ENCODE results near the gene B9D2. TPM values are rescaled to one million over a fixed set of nuclear protein-coding genes. Genes with fewer than 3 reads are reported as not detected.

The B9D2 gene
- total and polyA plus RNA-seq, 2 experiments from 2014 or later, result 2.7 to 7.4 TPM

DNA sequence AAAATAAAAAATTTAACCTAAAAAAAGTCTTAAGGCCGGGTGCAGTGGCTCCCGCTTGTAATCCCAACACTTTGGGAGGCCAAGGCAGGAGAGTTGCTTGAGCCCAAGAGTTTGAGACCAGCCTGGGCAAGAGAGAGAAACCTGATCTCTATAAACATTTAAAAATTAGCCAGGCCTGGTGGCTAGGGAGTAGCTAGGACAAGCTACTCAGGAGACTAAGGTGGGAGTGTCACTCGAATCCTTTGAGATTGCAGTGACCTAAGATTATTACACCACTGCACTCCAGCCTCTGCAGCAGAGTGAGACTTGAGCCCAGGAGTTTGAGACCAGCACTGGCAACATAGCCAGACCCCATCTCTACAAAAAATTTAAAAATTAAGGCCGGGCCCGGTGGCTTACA lies 52.9 kb downstream of the B9D2 start (continued):
- TF ChIP-seq, protein P1, sequence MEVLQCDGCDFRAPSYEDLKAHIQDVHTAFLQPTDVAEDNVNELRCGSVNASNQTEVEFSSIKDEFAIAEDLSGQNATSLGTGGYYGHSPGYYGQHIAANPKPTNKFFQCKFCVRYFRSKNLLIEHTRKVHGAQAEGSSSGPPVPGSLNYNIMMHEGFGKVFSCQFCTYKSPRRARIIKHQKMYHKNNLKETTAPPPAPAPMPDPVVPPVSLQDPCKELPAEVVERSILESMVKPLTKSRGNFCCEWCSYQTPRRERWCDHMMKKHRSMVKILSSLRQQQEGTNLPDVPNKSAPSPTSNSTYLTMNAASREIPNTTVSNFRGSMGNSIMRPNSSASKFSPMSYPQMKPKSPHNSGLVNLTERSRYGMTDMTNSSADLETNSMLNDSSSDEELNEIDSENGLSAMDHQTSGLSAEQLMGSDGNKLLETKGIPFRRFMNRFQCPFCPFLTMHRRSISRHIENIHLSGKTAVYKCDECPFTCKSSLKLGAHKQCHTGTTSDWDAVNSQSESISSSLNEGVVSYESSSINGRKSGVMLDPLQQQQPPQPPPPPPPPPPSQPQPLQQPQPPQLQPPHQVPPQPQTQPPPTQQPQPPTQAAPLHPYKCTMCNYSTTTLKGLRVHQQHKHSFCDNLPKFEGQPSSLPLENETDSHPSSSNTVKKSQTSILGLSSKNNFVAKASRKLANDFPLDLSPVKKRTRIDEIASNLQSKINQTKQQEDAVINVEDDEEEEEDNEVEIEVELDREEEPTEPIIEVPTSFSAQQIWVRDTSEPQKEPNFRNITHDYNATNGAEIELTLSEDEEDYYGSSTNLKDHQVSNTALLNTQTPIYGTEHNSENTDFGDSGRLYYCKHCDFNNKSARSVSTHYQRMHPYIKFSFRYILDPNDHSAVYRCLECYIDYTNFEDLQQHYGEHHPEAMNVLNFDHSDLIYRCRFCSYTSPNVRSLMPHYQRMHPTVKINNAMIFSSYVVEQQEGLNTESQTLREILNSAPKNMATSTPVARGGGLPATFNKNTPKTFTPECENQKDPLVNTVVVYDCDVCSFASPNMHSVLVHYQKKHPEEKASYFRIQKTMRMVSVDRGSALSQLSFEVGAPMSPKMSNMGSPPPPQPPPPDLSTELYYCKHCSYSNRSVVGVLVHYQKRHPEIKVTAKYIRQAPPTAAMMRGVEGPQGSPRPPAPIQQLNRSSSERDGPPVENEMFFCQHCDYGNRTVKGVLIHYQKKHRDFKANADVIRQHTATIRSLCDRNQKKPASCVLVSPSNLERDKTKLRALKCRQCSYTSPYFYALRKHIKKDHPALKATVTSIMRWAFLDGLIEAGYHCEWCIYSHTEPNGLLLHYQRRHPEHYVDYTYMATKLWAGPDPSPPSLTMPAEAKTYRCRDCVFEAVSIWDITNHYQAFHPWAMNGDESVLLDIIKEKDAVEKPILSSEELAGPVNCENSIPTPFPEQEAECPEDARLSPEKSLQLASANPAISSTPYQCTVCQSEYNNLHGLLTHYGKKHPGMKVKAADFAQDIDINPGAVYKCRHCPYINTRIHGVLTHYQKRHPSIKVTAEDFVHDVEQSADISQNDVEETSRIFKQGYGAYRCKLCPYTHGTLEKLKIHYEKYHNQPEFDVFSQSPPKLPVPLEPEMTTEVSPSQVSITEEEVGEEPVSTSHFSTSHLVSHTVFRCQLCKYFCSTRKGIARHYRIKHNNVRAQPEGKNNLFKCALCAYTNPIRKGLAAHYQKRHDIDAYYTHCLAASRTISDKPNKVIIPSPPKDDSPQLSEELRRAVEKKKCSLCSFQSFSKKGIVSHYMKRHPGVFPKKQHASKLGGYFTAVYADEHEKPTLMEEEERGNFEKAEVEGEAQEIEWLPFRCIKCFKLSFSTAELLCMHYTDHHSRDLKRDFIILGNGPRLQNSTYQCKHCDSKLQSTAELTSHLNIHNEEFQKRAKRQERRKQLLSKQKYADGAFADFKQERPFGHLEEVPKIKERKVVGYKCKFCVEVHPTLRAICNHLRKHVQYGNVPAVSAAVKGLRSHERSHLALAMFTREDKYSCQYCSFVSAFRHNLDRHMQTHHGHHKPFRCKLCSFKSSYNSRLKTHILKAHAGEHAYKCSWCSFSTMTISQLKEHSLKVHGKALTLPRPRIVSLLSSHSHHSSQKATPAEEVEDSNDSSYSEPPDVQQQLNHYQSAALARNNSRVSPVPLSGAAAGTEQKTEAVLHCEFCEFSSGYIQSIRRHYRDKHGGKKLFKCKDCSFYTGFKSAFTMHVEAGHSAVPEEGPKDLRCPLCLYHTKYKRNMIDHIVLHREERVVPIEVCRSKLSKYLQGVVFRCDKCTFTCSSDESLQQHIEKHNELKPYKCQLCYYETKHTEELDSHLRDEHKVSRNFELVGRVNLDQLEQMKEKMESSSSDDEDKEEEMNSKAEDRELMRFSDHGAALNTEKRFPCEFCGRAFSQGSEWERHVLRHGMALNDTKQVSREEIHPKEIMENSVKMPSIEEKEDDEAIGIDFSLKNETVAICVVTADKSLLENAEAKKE (CRISPR knock-in tag; IDR thresholded peaks at IDR 0.05), result no peak
- no peak for TF ChIP-seq STAT1 (IDR thresholded peaks at IDR 0.05; ENCODE audit: unreplicated experiment)

DNA sequence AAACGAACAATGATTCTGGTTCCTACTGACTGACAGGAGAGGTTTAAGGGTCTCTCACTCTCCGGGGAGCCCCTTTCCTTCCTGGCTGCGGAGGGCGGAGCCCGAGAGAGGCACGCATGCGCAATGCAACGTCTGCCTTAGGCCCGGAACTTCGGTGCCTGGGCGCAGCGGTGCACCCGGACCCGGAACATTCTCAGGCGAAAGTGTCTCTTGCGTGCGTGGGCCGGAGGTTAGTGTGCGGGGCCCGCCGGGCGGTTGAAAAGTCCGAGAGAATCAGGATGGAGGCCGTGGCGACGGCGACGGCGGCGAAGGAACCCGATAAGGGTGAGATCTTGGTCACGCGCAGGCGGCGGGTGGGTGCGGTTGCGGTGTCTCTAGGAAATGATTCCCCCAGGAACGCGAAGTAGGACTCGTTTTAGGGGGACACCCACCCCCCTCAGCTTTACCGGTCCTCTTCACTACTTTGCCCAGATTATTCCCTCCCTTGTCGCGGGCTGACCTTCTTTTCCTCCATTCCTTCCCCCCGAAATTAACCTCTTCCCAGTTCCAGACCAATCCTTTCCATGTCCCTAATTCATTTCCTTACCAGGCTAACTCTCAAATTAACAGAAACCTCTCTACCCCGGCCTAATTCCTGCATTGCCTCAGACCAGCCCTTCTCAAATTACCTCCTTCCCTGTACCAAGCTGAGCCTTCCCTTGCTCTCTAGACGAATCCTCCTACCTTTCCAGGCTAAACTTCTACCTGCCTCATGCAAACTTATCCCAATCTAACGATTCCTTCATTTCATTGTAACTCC lies 53.7 kb downstream of the B9D2 start, which contains the start of gene CCDC97:
Gene CCDC97 (plus strand): TSS at position 140 of the 799 bp plus-strand sequence. CDS start 139 bp downstream, at position 279.
- H3K4me3 ChIP-seq, result peak within 1 kb of the TSS; percentile 84
- H4K20me1 ChIP-seq (replicated peaks; ENCODE audit: insufficient read depth), result peaks cover 5% of the 10 kb centered on the region; the same call in 1 of the 2 replicates
- peaks cover 23% of the 10 kb centered on the region for H3K36me3 ChIP-seq (ENCODE audit: insufficient read depth)
- H3K4me1 ChIP-seq (ENCODE audit: insufficient read depth), result peaks cover 16% of the 10 kb centered on the region
- H3K36me3 Mint-ChIP-seq (ENCODE audit: low read depth), result peaks cover 37% of the 10 kb centered on the region
- peak within 1 kb of the TSS; percentile 99 for H3K27ac Mint-ChIP-seq
- H2AFZ ChIP-seq, result peak within 1 kb of the TSS; percentile 53
- no peaks in the 10 kb centered on the region for H3K27me3 ChIP-seq (ENCODE audit: insufficient read depth)
- TF ChIP-seq, protein P2, sequence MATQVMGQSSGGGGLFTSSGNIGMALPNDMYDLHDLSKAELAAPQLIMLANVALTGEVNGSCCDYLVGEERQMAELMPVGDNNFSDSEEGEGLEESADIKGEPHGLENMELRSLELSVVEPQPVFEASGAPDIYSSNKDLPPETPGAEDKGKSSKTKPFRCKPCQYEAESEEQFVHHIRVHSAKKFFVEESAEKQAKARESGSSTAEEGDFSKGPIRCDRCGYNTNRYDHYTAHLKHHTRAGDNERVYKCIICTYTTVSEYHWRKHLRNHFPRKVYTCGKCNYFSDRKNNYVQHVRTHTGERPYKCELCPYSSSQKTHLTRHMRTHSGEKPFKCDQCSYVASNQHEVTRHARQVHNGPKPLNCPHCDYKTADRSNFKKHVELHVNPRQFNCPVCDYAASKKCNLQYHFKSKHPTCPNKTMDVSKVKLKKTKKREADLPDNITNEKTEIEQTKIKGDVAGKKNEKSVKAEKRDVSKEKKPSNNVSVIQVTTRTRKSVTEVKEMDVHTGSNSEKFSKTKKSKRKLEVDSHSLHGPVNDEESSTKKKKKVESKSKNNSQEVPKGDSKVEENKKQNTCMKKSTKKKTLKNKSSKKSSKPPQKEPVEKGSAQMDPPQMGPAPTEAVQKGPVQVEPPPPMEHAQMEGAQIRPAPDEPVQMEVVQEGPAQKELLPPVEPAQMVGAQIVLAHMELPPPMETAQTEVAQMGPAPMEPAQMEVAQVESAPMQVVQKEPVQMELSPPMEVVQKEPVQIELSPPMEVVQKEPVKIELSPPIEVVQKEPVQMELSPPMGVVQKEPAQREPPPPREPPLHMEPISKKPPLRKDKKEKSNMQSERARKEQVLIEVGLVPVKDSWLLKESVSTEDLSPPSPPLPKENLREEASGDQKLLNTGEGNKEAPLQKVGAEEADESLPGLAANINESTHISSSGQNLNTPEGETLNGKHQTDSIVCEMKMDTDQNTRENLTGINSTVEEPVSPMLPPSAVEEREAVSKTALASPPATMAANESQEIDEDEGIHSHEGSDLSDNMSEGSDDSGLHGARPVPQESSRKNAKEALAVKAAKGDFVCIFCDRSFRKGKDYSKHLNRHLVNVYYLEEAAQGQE (IDR thresholded peaks at IDR 0.05; ENCODE audit: unreplicated experiment), result no peak
- no peak for TF ChIP-seq ZNF331 (CRISPR knock-in tag; IDR thresholded peaks at IDR 0.05; ENCODE audit: low read depth)
- no peak for TF ChIP-seq JUNB (IDR thresholded peaks at IDR 0.05; ENCODE audit: unreplicated experiment)
- TF ChIP-seq NANOG (IDR thresholded peaks at IDR 0.05; ENCODE audit: borderline replicate concordance), result no peak
- TF ChIP-seq CREB1 (CRISPR knock-in tag; IDR thresholded peaks at IDR 0.05; ENCODE audit: low read depth), result peak; percentile 58
- no peak for TF ChIP-seq EZH2phosphoT487 (IDR thresholded peaks at IDR 0.05; ENCODE audit: unreplicated experiment)
- TF ChIP-seq, protein P3, sequence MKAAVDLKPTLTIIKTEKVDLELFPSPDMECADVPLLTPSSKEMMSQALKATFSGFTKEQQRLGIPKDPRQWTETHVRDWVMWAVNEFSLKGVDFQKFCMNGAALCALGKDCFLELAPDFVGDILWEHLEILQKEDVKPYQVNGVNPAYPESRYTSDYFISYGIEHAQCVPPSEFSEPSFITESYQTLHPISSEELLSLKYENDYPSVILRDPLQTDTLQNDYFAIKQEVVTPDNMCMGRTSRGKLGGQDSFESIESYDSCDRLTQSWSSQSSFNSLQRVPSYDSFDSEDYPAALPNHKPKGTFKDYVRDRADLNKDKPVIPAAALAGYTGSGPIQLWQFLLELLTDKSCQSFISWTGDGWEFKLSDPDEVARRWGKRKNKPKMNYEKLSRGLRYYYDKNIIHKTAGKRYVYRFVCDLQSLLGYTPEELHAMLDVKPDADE (IDR thresholded peaks at IDR 0.05), result no peak; the same call in 1 of the 2 replicates
- TF ChIP-seq POLR2AphosphoS5 (IDR thresholded peaks at IDR 0.05; ENCODE audit: low read depth), result peak; percentile 79
- TF ChIP-seq ZNF114 (CRISPR knock-in tag; IDR thresholded peaks at IDR 0.05), result no peak
- TF ChIP-seq, protein P4, sequence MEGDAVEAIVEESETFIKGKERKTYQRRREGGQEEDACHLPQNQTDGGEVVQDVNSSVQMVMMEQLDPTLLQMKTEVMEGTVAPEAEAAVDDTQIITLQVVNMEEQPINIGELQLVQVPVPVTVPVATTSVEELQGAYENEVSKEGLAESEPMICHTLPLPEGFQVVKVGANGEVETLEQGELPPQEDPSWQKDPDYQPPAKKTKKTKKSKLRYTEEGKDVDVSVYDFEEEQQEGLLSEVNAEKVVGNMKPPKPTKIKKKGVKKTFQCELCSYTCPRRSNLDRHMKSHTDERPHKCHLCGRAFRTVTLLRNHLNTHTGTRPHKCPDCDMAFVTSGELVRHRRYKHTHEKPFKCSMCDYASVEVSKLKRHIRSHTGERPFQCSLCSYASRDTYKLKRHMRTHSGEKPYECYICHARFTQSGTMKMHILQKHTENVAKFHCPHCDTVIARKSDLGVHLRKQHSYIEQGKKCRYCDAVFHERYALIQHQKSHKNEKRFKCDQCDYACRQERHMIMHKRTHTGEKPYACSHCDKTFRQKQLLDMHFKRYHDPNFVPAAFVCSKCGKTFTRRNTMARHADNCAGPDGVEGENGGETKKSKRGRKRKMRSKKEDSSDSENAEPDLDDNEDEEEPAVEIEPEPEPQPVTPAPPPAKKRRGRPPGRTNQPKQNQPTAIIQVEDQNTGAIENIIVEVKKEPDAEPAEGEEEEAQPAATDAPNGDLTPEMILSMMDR (conservative IDR thresholded peaks at IDR 0.05; ENCODE audit: low read depth in 2 of 2), result no peak
- no peak for TF ChIP-seq STAT1 (IDR thresholded peaks at IDR 0.05; ENCODE audit: unreplicated experiment)
- H3K9me3 Mint-ChIP-seq, result no peaks in the 10 kb centered on the region; the same call in 2 of the 3 replicates
- H3K27me3 Mint-ChIP-seq (ENCODE audit: insufficient read depth, low read depth, poor library complexity), result peaks cover 32% of the 10 kb centered on the region
- no peaks in the 10 kb centered on the region for H3K9me2 ChIP-seq (ENCODE audit: insufficient read depth)
- peak within 1 kb of the TSS; percentile 93 for H3K4me3 Mint-ChIP-seq
- H3K4me2 ChIP-seq, result peak within 1 kb of the TSS; percentile 86
- peaks cover 24% of the 10 kb centered on the region for H3K4me1 Mint-ChIP-seq
- H3F3A ChIP-seq (replicated peaks; ENCODE audit: low read depth), result peaks cover 35% of the 10 kb centered on the region
- H3K79me2 ChIP-seq (replicated peaks; ENCODE audit: insufficient read depth), result peaks cover 21% of the 10 kb centered on the region
- peak within 1 kb of the TSS; percentile 79 for H3K27ac ChIP-seq (ENCODE audit: low read depth)
- peak; percentile 73 for ATAC-seq
- peak; percentile 93 for DNase-seq (ENCODE audit: low spot score)
